Loucy (cell line): ENCODE results near the gene ICE1.

Source experiments
- H2AFZ ChIP-seq: fragments of 200-600 bp; sonication (generic); 2 replicates; pipeline ENCODE4 v1.6.0; 2016; ENCODE audit warnings: antibody characterized with exemption, mild to moderate bottlenecking, low read length, moderate library complexity
- H3F3A ChIP-seq: fragments of 200-600 bp; 2 replicates; pipeline ENCODE4 v1.6.0; 2016; ENCODE audit warnings: antibody characterized with exemption, low read depth, mild to moderate bottlenecking
- H3K27me3 ChIP-seq: fragments of 200-600 bp; sonication (generic); 2 replicates; pipeline ENCODE4 v1.6.1; 2014; ENCODE audit warnings: low read length, mild to moderate bottlenecking; ENCODE audit not compliant: insufficient read depth, poor library complexity, severe bottlenecking
- H3K36me3 ChIP-seq: fragments of 200-600 bp; sonication (generic); 2 replicates; pipeline ENCODE4 v1.6.1; 2016; ENCODE audit warnings: low read length; ENCODE audit not compliant: insufficient read depth
- H3K4me1 ChIP-seq: fragments of 200-600 bp; sonication (generic); 2 replicates; pipeline ENCODE4 v1.5.1; 2014; ENCODE audit warnings: low read length, mild to moderate bottlenecking; ENCODE audit not compliant: insufficient read depth, poor library complexity, severe bottlenecking
- H3K4me2 ChIP-seq: fragments of 200-600 bp; sonication (generic); 2 replicates; pipeline ENCODE4 v1.6.0; 2014; ENCODE audit warnings: antibody characterized with exemption, low read length, low read depth, mild to moderate bottlenecking; ENCODE audit not compliant: poor library complexity, severe bottlenecking
- H3K4me3 ChIP-seq: fragments of 200-600 bp; sonication (generic); 2 replicates; pipeline ENCODE4 v1.5.1; 2014; ENCODE audit warnings: low read length, mild to moderate bottlenecking, mixed read lengths; ENCODE audit not compliant: poor library complexity, severe bottlenecking
- H3K79me2 ChIP-seq: fragments of 200-600 bp; sonication (generic); 2 replicates; pipeline ENCODE4 v1.6.1; 2014; ENCODE audit warnings: low read length; ENCODE audit not compliant: insufficient read depth
- H3K9ac ChIP-seq: fragments of 200-600 bp; sonication (generic); 2 replicates; pipeline ENCODE4 v1.6.0; 2014; ENCODE audit warnings: mild to moderate bottlenecking, low read depth, low read length, moderate library complexity; ENCODE audit not compliant: poor library complexity, severe bottlenecking
- H3K9me2 ChIP-seq: fragments of 200-600 bp; sonication (generic); replicated peaks from 2 replicates; pipeline ENCODE4 v1.6.1; 2016; ENCODE audit warnings: low read depth, low read length, mixed read lengths
- H3K9me3 ChIP-seq: fragments of 200-600 bp; sonication (generic); 2 replicates; pipeline ENCODE4 v1.6.1; 2014; ENCODE audit warnings: mild to moderate bottlenecking, antibody characterized with exemption, low read length, low read depth; ENCODE audit not compliant: insufficient read depth
- H4K20me1 ChIP-seq: fragments of 200-600 bp; sonication (generic); 2 replicates; pipeline ENCODE4 v1.6.0; 2014; ENCODE audit warnings: antibody characterized with exemption, low read length, mild to moderate bottlenecking; ENCODE audit not compliant: insufficient read depth, poor library complexity, severe bottlenecking
- EZH2phosphoT487 ChIP-seq: fragments of 200-600 bp; IDR thresholded peaks from 2 replicates; pipeline ENCODE4 v1.6.1; 2018; ENCODE audit warnings: antibody characterized with exemption, mild to moderate bottlenecking, moderate library complexity, borderline replicate concordance
- TF ChIP-seq, protein P1 (sequence below): fragments of 200-600 bp; sonication (generic); conservative IDR thresholded peaks from 2 replicates; pipeline ENCODE4 v1.5.1; 2014; ENCODE audit warnings: mild to moderate bottlenecking, antibody characterized with exemption, low read length

Gene ICE1

DNA sequence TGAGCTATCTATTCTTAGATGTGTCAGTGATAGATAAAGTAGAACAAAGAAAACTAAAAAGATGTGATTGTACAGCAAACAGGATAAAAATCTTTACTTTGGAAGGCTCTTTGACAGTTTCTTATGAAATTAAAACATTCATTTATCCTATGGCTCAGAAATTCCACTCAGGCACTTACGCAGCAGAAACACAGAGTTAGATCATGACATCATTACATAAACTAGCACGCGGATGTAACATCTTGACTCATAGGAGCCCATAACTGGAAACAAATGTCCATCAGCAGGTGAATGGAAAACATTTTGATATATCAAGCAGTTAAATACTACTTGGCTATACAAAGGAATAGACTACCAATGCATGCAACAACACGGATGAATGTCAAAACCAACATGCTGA lies 45.3 kb downstream of the ICE1 start:
- H3K4me3 ChIP-seq, result no peak overlapping the region
- H3K9me2 ChIP-seq, result no peaks in the 10 kb centered on the region
- H3K4me1 ChIP-seq, result no peaks in the 10 kb centered on the region
- no peaks in the 10 kb centered on the region for H3K9me3 ChIP-seq
- peaks cover 29% of the 10 kb centered on the region; the same call in 1 of the 2 replicates for H3K36me3 ChIP-seq
- H3K9ac ChIP-seq, result no peak overlapping the region
- TF ChIP-seq, protein P1, sequence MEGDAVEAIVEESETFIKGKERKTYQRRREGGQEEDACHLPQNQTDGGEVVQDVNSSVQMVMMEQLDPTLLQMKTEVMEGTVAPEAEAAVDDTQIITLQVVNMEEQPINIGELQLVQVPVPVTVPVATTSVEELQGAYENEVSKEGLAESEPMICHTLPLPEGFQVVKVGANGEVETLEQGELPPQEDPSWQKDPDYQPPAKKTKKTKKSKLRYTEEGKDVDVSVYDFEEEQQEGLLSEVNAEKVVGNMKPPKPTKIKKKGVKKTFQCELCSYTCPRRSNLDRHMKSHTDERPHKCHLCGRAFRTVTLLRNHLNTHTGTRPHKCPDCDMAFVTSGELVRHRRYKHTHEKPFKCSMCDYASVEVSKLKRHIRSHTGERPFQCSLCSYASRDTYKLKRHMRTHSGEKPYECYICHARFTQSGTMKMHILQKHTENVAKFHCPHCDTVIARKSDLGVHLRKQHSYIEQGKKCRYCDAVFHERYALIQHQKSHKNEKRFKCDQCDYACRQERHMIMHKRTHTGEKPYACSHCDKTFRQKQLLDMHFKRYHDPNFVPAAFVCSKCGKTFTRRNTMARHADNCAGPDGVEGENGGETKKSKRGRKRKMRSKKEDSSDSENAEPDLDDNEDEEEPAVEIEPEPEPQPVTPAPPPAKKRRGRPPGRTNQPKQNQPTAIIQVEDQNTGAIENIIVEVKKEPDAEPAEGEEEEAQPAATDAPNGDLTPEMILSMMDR, result no peak
- no peaks in the 10 kb centered on the region for H3K27me3 ChIP-seq
- no peaks in the 10 kb centered on the region for H3F3A ChIP-seq
- no peaks in the 10 kb centered on the region for H4K20me1 ChIP-seq
- H3K79me2 ChIP-seq, result no peaks in the 10 kb centered on the region
- H3K4me2 ChIP-seq, result no peak overlapping the region
- H2AFZ ChIP-seq, result no peak overlapping the region

DNA sequence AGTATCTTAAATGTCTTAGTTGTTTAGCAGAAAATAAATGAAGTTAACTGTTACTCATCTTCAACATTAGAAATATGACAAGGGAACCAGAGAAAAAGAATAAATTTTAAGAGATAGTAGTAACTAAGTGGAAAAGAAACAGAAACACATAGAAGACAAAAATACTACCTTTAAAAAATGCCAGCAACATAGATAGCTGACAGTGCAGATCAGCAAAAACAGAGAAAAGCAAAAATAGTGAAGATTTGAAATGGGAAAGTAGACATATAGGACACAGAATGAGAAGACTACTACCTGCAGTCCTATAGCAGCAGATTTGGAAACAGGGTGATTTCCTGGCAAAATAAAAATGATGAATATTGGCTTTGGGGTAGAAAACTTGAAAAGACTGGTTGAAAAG lies 48.5 kb downstream of the ICE1 start:
- Histone ChIP-seq H3K79me2 (no peaks in the 10 kb centered on the region), H3K4me2 (no peak overlapping the region), H3K9ac (no peak overlapping the region), H4K20me1 (no peaks in the 10 kb centered on the region), H2AFZ (no peak overlapping the region), H3K9me3 (no peaks in the 10 kb centered on the region), H3K9me2 (no peaks in the 10 kb centered on the region), H3F3A (no peaks in the 10 kb centered on the region), H3K27me3 (no peaks in the 10 kb centered on the region), H3K4me1 (no peaks in the 10 kb centered on the region), H3K36me3 (peaks cover 21% of the 10 kb centered on the region; the same call in 1 of the 2 replicates), H3K4me3 (no peak overlapping the region)
- TF ChIP-seq EZH2phosphoT487, result no peak

DNA sequence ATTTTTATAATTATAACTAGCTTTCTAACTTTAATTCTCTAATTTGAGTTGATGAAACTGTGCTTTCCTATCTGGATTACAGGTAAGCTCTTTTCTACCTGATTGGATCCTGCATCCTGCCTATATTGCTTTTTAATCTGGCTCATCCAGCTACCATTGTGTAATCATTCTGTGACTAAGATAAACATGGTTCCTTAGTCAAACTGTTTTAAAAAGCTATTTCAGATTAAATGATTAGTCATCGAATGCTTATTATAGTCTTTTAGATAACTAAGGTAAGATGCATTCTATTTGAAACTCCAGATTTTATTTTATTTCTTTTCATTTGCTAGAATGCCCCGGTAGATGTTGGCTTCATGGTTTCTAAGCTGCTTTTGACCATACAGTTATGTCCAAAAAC lies 50.7 kb downstream of the ICE1 start:
- Histone ChIP-seq H3K9me3 (no peaks in the 10 kb centered on the region), H2AFZ (no peak overlapping the region), H4K20me1 (no peaks in the 10 kb centered on the region), H3K79me2 (no peaks in the 10 kb centered on the region), H3F3A (no peaks in the 10 kb centered on the region), H3K36me3 (peaks cover 15% of the 10 kb centered on the region; the same call in 1 of the 2 replicates), H3K27me3 (no peaks in the 10 kb centered on the region), H3K9ac (no peak overlapping the region), H3K4me2 (no peak overlapping the region), H3K4me3 (no peak overlapping the region), H3K9me2 (no peaks in the 10 kb centered on the region), H3K4me1 (no peaks in the 10 kb centered on the region)
- TF ChIP-seq EZH2phosphoT487, result no peak
- TF ChIP-seq, protein P1, result no peak

GRCh38 chr5:5474961-5475360 lies 52.5 kb downstream of the ICE1 start:
- H3K4me2 ChIP-seq, result no peak overlapping the region
- no peaks in the 10 kb centered on the region for H3K9me2 ChIP-seq
- H3K9ac ChIP-seq, result no peak overlapping the region
- TF ChIP-seq EZH2phosphoT487, result no peak
- TF ChIP-seq, protein P1, result no peak
- H3K4me3 ChIP-seq, result no peak overlapping the region
- H4K20me1 ChIP-seq, result no peaks in the 10 kb centered on the region
- H3F3A ChIP-seq, result no peaks in the 10 kb centered on the region
- H2AFZ ChIP-seq, result no peak overlapping the region
- H3K36me3 ChIP-seq, result peaks cover 15% of the 10 kb centered on the region; the same call in 1 of the 2 replicates
- H3K79me2 ChIP-seq, result no peaks in the 10 kb centered on the region
- H3K4me1 ChIP-seq, result no peaks in the 10 kb centered on the region
- no peaks in the 10 kb centered on the region for H3K9me3 ChIP-seq
- H3K27me3 ChIP-seq, result no peaks in the 10 kb centered on the region
